ENCODE data around the gene RSPH1.

Gene RSPH1

GRCh38 chr21:42531771-42532170 lies 35.7 kb upstream of the RSPH1 start:
- no peak for DNase-seq

GRCh38 chr21:42530167-42530518 lies 34.1 kb upstream of the RSPH1 start:
- DNase-seq, result peak; percentile 19

GRCh38 chr21:42527489-42528158 lies 31.6 kb upstream of the RSPH1 start:
- DNase-seq, result no peak

GRCh38 chr21:42527127-42527488 lies 31.1 kb upstream of the RSPH1 start:
- DNase-seq, result no peak

- no peak for DNase-seq
These were observed 30.3 kb upstream of the RSPH1 start for GRCh38 chr21:42526379-42526727.

- no peak for DNase-seq
These were observed 29.8 kb upstream of the RSPH1 start for GRCh38 chr21:42525676-42526378.

GRCh38 chr21:42525029-42525581 lies 29.1 kb upstream of the RSPH1 start:
- no peak for DNase-seq

- DNase-seq, result no peak
These were observed 28.5 kb upstream of the RSPH1 start for GRCh38 chr21:42524341-42525028.

- no peak for DNase-seq
These were observed 27.9 kb upstream of the RSPH1 start for GRCh38 chr21:42523941-42524340.

- DNase-seq, result no peak
These were observed 27.2 kb upstream of the RSPH1 start for GRCh38 chr21:42523211-42523610.

GRCh38 chr21:42522771-42523170 lies 26.7 kb upstream of the RSPH1 start:
- DNase-seq, result no peak

- no peak for DNase-seq
These were observed 26.2 kb upstream of the RSPH1 start for GRCh38 chr21:42522271-42522670.

GRCh38 chr21:42521805-42522204 lies 25.8 kb upstream of the RSPH1 start:
- DNase-seq, result no peak

GRCh38 chr21:42521384-42521783 lies 25.4 kb upstream of the RSPH1 start:
- DNase-seq, result no peak

- no peak for DNase-seq
These were observed 24.7 kb upstream of the RSPH1 start for GRCh38 chr21:42520628-42521253.

GRCh38 chr21:42518626-42519025 lies 22.6 kb upstream of the RSPH1 start:
- DNase-seq, result no peak

GRCh38 chr21:42518215-42518614 lies 22.2 kb upstream of the RSPH1 start:
- DNase-seq, result peak; percentile 63

GRCh38 chr21:42515708-42516502 lies 19.9 kb upstream of the RSPH1 start:
- DNase-seq, result no peak

- DNase-seq, result no peak
These were observed 18.8 kb upstream of the RSPH1 start for GRCh38 chr21:42514883-42515228.

GRCh38 chr21:42513985-42514882 lies 18.2 kb upstream of the RSPH1 start:
- DNase-seq, result no peak

- no peak for DNase-seq
These were observed 17.3 kb upstream of the RSPH1 start, which contains the start of gene SLC37A1 for GRCh38 chr21:42513151-42513984. Gene SLC37A1 (plus strand): TSS chr21:42513852. CDS start chr21:42518455, 4,603 bp downstream.

Data from kidney glomerular epithelial cell (primary cell).